H1 (cell line): ENCODE data around the gene ENPP6. TPM values are rescaled to one million over a fixed set of nuclear protein-coding genes. Genes with fewer than 3 reads are reported as not detected.

Experiments
- ASH2L ChIP-seq: fragments of 200-600, 300-600 bp; sonication (generic); IDR thresholded peaks from one replicate; pipeline ENCODE4 v1.7.1; 2017; ENCODE audit warnings: low read length
- BCL11A ChIP-seq, 2 experiments: IDR thresholded peaks; one replicate each; pipeline ENCODE4 v1.6.1; 2011; ENCODE audit warnings: low read depth in 2 of 2, low read length in 2 of 2, mild to moderate bottlenecking in 2 of 2
- NANOG ChIP-seq: IDR thresholded peaks from 2 replicates; pipeline ENCODE4 v1.6.1; 2011; ENCODE audit warnings: low read length, low read depth, mild to moderate bottlenecking, inconsistent platforms; ENCODE audit not compliant: insufficient read depth, poor library complexity, severe bottlenecking
- NRF1 ChIP-seq: IDR thresholded peaks from 2 replicates; pipeline ENCODE4 v1.6.1; 2011; ENCODE audit warnings: mild to moderate bottlenecking, low read depth, low read length, improper control_type of control experiment
- SP1 ChIP-seq: IDR thresholded peaks from 2 replicates; pipeline ENCODE4 v1.6.1; 2011; ENCODE audit warnings: low read depth, low read length
- polyA plus RNA-seq, 7 experiments: library from polyadenylated mRNA; depleted of rRNA in 3 of 7; stranded (reverse) in 5 of 7; unstranded in 2 of 7; fragments of >200 nt in 5 of 7; fragments of 200-250 nt in 2 of 7; gene quantifications; 1 replicate in 5 of 7; 2 replicates in 1 of 7; 4 replicates in 1 of 7; pipeline versions ENCODE4 v1.2.1 to v1.2.3, GENCODE V29; 2011 to 2013; ENCODE audit warnings: missing spikeins in 2 of 7, mixed read lengths in 2 of 7
- total RNA-seq: library from RNA; stranded (reverse); fragmentation: NEBNext Ultra II Directional; extraction: Animal tissue kit (Norgen Biotek cat#: 25700); gene quantifications from 2 replicates; pipeline ENCODE4 v1.2.1, GENCODE V29; 2021

The ENPP6 gene
- total and polyA plus RNA-seq, 2 of the 8 experiments (the other 6 are each of a cell fraction or from before 2014, with no cell fraction given): 0.11 to 0.20 TPM

DNA sequence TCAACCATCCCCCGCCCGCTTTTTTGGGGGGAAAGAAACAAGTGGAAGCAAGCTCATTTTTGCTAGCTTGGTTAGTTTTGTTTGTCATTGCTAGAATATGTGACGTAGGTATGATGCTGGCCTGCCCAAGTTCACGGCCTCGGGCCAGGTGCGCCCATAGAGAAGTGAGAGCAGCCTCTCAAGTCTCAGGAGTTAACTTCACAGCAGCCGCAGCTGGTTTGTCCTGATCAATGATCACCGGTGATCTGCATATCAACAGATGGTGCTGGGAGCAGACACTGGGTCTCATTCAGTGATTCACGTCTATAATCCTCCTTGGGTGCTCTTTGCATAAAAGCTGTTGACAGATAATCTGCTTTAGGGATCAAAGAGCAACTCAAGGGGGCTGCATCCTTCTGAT lies 50.1 kb downstream of the ENPP6 start (continued):
- TF ChIP-seq BCL11A (IDR thresholded peaks at IDR 0.05; ENCODE audit: low read depth in 2 of 2, low read length in 2 of 2): no peak
- TF ChIP-seq NANOG: peak; percentile 99
- TF ChIP-seq SP1: peak; percentile 63; the same call in 1 of the 2 replicates
- TF ChIP-seq ASH2L: peak; percentile 12
- TF ChIP-seq NRF1: no peak
